Fibroblast of villous mesenchyme (primary cell): ENCODE data around the gene MRPL46. TPM values are rescaled to one million over a fixed set of nuclear protein-coding genes. Genes with fewer than 3 reads are reported as not detected.

ENCODE experiments used
- DNase-seq: peaks from one replicate; pipeline ENCODE4 v3.0.0-alpha.2; 2010; ENCODE audit warnings: low read depth
- H3K4me3 ChIP-seq: 2 replicates; pipeline ENCODE4 v1.5.1; 2011; ENCODE audit warnings: low read depth, mild to moderate bottlenecking, low read length
- total RNA-seq: library from RNA; depleted of rRNA; stranded (reverse); fragments of >200 nt; gene quantifications from 2 replicates; pipeline ENCODE4 v1.2.3, GENCODE V29; 2012
- TF ChIP-seq, protein P1 (sequence below): IDR thresholded peaks from 2 replicates; pipeline ENCODE4 v1.5.1; 2012; ENCODE audit warnings: low read depth, mild to moderate bottlenecking, low read length; ENCODE audit not compliant: insufficient read depth

The MRPL46 gene
- total RNA-seq, 1 donor: 18.6 TPM

DNA sequence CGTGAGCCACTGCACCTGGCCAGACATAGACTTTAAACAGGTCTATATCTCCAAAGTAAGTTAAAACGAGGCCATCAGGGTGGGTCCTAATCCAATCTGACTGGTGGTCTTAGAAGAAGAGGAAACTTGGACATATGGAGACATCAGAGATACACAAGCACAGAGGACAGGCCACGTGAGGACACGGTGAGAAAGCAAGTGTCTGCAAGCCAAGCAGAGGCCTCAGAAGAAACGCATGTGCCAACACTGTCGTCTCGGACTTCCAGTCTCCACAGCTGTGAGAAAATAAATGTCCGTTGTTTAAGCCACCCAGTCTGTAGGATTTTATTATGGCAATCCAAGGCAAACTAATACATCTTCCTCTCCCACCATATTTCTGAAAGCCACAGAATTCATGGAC, 43.9 kb downstream of the MRPL46 start:
- H3K4me3 ChIP-seq: no peak overlapping the region
- DNase-seq: no peak
- TF ChIP-seq, protein P1, sequence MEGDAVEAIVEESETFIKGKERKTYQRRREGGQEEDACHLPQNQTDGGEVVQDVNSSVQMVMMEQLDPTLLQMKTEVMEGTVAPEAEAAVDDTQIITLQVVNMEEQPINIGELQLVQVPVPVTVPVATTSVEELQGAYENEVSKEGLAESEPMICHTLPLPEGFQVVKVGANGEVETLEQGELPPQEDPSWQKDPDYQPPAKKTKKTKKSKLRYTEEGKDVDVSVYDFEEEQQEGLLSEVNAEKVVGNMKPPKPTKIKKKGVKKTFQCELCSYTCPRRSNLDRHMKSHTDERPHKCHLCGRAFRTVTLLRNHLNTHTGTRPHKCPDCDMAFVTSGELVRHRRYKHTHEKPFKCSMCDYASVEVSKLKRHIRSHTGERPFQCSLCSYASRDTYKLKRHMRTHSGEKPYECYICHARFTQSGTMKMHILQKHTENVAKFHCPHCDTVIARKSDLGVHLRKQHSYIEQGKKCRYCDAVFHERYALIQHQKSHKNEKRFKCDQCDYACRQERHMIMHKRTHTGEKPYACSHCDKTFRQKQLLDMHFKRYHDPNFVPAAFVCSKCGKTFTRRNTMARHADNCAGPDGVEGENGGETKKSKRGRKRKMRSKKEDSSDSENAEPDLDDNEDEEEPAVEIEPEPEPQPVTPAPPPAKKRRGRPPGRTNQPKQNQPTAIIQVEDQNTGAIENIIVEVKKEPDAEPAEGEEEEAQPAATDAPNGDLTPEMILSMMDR: no peak

DNA sequence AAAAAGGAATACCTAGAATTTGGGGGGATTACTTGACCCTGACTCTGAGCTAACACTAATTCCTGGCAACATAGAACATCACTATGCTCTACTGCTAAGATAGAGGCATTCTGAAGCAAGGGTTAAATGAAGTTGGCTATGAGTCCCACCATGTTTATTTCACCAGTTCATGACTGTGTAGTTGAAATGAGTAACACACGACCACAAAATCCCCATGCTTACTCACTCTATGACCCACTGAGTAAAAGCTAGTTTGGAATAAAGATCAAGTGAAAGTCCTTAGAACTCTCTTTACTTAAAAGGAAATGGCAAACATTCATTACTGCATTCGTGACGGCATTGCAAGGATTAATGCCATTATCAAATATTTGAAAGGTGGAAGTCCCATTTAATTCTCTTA, 47.4 kb downstream of the MRPL46 start:
- no peak for DNase-seq
- TF ChIP-seq, protein P1: no peak
- no peak overlapping the region for H3K4me3 ChIP-seq

Other genes with a start within 250 kb of the MRPL46 start
- gene NTRK3, start 210.6 kb downstream of the MRPL46 start, total RNA-seq: 0.32 TPM in 1 of 2 replicates, not detected in the other
- gene MRPS11, start 320 bp upstream of the MRPL46 start, total RNA-seq: 22.0 and 22.9 TPM in 2 replicates
- gene DET1, start 79.3 kb upstream of the MRPL46 start, total RNA-seq: 6.4 and 7.8 TPM in 2 replicates
- gene AEN, start 154.0 kb upstream of the MRPL46 start, total RNA-seq: 64.7 and 81.6 TPM in 2 replicates
- 1.3 and 3.0 TPM in 2 replicates for gene ISG20, start 171.6 kb upstream of the MRPL46 start, total RNA-seq